NCI-H82 treated with DMSO at 0.1 percent for 48 hours (cell line): Measurements from ENCODE around the gene UBE2G2.

Experiments
- DNase-seq: peaks from one replicate; lab custom pipeline; 2025; ENCODE audit not compliant: unreplicated experiment; lab: John Stamatoyannopoulos, UW

Gene UBE2G2

GRCh38 chr21:44753357-44753756 lies 48.3 kb downstream of the UBE2G2 start:
- DNase-seq, result no peak

GRCh38 chr21:44752671-44753235 lies 48.9 kb downstream of the UBE2G2 start:
- DNase-seq, result no peak

DNA sequence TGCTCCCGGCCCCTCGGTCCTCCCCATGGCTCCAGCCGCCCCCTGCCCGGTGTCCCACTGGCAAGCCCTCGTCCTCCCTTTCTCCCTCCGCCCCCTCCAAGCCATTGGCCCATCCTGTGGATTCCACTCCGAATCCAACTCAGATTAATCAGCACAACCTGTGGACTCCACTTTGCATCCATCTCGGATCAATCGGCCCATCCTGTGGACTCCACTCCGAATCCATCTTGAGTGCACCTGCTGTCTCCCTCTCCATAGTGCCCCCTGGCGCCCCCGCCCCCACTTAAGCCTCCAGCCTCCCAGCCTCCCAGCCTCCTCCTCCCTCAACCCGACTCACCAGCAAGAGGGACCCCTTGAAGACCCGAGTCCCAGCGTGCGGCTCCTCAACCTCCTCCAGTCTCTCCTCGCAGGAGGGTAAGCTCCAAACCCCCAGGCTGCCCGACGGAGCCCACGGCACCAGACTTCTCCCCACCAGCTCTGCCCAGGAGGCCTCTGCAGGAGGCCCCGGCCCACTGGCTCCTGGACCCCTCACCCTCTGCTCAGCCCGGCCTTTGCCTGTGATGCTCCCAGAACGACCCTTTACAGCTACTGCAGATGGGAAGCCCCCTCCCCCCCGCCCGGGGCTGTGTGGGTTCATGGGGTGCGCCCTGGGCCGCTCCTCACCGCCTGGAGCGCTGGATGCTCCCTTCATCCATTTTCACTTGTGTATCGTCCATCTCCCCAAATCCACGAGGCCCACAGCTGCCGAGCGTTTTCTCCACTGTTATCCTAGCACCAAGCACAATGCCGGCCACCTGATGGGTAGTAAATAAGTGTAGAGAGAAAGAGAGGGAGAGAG lies 49.6 kb downstream of the UBE2G2 start:
- DNase-seq, result no peak

- DNase-seq, result no peak
Observed at GRCh38 chr21:44751186-44751798, 50.3 kb downstream of the UBE2G2 start.

DNA sequence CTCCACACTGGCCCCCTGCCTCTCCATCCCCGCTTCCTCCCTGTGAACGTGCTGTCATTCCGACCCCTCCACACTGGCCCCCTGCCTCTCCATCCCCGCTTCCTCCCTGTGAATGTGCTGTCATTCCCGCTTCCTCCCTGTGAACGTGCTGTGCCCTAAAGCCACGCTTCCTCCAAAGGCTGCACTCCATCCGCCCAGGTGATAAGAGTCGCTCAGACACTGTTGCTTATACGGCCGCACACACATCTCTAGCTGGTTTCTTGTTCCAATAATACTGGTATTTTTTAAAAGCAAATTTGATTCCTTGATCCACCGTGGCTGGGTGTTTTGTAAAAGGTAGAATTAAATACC lies 51.0 kb downstream of the UBE2G2 start:
- no peak for DNase-seq

DNA sequence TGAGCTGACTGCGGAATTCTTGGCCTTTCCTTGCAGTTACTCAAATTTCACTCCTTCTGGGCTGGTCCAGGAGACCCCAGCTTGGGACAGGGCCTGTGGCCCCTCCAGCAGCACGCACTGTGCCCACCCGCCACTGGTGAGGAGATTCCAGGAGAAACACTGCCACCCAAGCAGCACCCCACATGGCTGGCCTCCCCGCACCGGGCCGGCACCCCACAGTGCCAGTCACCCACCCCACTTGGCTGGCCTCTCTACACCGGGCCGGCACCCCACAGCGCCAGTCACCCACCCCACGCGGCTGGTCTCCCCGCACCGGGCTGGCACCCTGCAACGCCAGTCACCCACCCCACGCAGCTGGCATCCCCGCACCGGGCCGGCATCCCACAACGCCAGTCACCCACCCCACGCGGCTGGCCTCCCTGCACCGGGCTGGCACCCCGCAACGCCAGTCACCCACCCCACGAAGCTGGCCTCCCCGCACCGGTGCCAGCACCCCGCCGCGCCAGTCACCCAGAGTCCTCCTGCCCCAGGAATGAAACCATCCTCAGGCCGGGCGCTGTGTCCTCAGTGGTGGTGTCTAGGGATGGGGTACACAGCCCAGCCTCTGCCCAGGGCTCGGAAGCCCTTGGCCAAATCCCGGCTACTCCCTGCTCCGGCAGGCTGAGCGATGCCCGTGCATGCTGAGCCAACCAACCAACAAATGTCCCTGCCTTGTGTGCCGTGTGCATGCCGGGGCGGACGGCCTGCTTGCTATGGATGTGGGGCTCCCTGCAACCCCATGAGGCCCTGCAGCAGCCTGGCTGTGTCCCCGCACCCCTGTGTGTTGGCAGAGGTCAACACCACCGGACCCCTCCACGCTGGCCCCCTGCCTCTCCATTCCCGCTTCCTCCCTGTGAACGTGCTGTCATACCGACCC lies 51.6 kb downstream of the UBE2G2 start:
- DNase-seq, result no peak

DNA sequence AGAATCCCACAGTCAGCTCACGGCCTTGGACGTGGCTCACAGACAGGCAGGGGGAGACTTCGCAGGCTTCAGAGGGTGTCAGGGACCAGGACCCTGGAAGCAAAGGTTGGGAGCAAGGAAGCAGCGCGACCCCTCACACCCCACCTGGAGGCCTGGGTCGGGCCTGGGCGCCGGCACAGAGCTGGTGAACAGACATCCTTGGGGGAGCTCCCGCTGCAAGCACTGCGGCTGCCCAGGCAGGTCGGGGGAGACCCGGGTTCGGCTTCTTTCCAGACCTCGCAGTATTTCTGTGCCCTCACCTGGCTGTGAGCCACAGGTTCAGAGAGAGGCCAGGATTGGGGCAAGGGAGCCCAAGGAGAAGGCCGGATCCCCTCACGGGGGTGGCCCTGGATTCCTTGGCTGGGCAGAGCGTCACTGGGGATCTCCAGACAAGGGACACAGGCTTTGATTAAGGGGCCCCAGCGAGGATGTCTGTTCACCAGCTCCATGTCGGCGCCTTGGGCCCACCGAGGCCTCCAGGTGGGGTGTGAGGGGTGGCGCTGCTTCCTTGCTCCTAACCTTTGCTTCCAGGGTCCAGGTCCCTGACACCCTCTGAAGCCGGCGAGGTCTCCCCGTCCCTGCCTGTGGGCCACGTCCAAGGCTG lies 52.4 kb downstream of the UBE2G2 start:
- no peak for DNase-seq

- no peak for DNase-seq
Observed at GRCh38 chr21:44748621-44749020, 53.0 kb downstream of the UBE2G2 start.

GRCh38 chr21:44742418-44743153 lies 59.0 kb downstream of the UBE2G2 start:
- peak; percentile 80 for DNase-seq

GRCh38 chr21:44741921-44742320 lies 59.7 kb downstream of the UBE2G2 start:
- no peak for DNase-seq

DNA sequence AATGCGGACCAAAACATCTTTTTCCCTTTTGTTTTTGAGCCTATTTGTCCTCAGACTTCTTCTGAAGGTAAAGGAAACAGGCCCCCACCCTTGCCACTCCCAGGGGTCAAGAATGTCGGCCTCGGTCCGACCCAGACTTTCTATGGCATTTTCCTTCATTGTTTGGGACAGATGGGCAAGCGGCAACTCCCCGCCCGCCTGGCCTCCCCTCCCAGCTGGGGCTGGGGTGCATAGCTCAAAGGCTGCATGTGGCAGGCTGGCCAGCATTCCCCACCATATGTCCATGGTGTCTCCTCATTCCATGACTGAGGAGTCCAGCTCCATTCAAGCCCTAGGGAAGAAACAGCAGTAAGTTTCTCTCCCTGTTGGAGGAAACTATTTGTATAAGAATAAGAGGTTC lies 60.9 kb downstream of the UBE2G2 start:
- no peak for DNase-seq

DNA sequence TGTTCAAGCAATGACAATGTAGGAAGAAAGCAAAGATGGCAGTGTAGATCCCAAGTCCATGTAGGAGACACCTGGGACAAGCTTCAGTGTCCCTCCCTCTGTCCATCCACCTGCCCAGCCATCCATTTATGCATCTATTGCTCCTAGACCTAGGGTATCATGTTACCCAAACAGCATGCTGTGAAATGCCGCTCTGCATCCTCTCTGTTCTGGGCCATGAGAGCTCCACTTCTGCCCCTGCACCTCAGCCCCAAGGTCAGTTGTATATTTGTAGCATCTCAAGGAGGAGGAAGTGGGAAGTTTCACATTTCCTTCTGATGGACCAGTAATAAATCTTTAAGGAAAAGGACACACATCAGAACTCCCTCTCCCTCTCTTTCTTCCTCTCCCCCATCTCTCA lies 62.3 kb downstream of the UBE2G2 start:
- DNase-seq, result no peak

- DNase-seq, result no peak
Observed at GRCh38 chr21:44738621-44739020, 63.0 kb downstream of the UBE2G2 start.

GRCh38 chr21:44737706-44738354 lies 63.8 kb downstream of the UBE2G2 start:
- DNase-seq, result no peak

DNA sequence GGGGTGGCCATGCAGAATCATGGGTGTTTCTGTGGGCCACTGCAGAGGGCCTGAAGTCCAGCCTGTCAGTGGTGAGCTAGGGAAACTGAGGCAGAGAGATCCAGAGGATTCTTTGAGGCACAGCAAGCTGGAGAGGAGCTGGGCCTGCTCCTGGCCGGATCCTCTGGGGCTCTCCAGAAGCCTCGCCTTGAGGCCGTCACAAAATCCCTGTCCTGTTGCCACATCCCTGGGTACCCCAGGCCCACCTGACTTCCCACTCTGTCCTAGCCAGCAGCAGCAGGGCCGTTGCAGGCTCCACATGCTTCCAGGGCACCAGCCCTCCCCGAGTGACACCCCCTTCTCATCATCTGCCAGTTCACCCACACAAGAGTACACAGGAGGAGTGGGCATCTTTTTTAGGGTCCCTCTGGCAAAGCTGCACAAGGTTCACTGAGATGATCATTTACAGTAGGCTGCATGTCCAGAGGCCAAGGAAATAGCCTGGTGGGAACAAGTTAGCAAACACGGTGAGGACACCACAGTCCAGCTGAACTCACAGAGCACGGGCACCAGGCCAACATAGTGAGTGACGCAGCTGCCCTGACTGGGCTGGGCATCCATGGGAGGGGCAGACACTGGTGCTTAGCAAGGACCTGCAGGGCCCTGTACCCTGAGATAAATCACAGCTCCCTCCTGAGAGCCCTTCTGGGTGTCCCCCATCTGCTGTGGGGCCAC lies 65.2 kb downstream of the UBE2G2 start:
- no peak for DNase-seq

- no peak for DNase-seq
Observed at GRCh38 chr21:44735821-44736220, 65.8 kb downstream of the UBE2G2 start.

- DNase-seq, result no peak
Observed at GRCh38 chr21:44734841-44735240, 66.8 kb downstream of the UBE2G2 start.

- DNase-seq, result no peak
Observed at GRCh38 chr21:44734026-44734745, 67.4 kb downstream of the UBE2G2 start.
